ENCODE measurements around the gene JAKMIP2.

- TF ChIP-seq POLR2AphosphoS5 (IDR thresholded peaks at IDR 0.05) (no peak), CTCF (IDR thresholded peaks at IDR 0.05 in 8 of 11, conservative IDR thresholded peaks at IDR 0.05 in 3 of 11) (no peak), POLR2A (IDR thresholded peaks at IDR 0.05) (no peak)
These were observed 2.8 kb downstream of the JAKMIP2 start for GRCh38 chr5:147779694-147780093.

Data from spleen (tissue), 7 donors.